Stimulated activated effector memory CD8-positive, alpha-beta T cell treated with anti-CD3 and anti-CD28 coated beads, Interleukin-12 subunit alpha, Interleukin-12 subunit beta, amount 100 ng/mL, for 72 hours (primary cell): Measurements from ENCODE around the gene BTF3.
"Not testable (repeated sequence)": the region's sequence is repeated elsewhere in the genome, so short reads cannot be mapped to it uniquely, and the experiment has no call there.

Experiments used
- ATAC-seq: fragments of 150-1000 bp; cut with Tn5 transposase; 2 replicates; pipeline ENCODE4 v1.10.0; 2021
- DNase-seq, 2 donors: peaks; one replicate each; pipeline ENCODE4 v3.0.0; 2021 to 2022; ENCODE audit warnings: low spot score in 2 of 2
- H3K27ac Mint-ChIP-seq: one replicate; pipeline ENCODE4 v1.8.0; 2022; ENCODE audit warnings: mild to moderate bottlenecking, mixed read lengths
- H3K36me3 Mint-ChIP-seq: one replicate; pipeline ENCODE4 v1.8.0; 2022; ENCODE audit warnings: mild to moderate bottlenecking, mixed read lengths
- H3K4me1 Mint-ChIP-seq: one replicate; pipeline ENCODE4 v1.8.0; 2022; ENCODE audit warnings: mixed read lengths
- H3K4me3 Mint-ChIP-seq: one replicate; pipeline ENCODE4 v1.8.0; 2022; ENCODE audit warnings: mild to moderate bottlenecking, mixed read lengths
- H3K9me3 Mint-ChIP-seq: one replicate; pipeline ENCODE4 v1.8.0; 2022; ENCODE audit warnings: mixed read lengths

Gene BTF3

DNA sequence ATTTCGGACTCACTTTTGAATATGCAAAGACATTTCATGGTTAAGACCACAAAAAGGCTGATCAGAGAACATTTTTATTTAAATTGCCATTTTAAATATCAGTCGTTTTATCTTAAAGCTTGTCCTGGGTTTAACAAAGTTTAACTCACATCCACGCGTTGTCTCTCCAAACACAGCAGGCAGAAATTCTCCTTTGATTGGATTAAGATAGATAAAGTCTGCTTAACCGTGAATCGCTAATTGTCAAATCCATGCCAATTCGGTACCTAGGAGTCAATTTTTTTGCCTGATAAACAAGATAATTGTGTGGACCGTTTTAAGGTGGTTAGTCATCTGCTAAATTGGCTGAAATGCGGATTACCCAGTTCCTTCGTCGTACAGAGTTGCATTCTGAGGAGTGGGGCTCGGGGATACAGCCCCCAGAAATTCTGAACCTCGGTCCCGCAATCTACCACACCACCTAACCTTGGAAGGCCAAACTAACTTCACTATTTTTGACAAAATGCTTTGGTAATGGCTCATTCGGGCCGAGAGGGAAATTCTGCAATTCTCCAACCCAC lies 665 bp upstream of the BTF3 start:
- no peaks in the 10 kb centered on the region for H3K9me3 Mint-ChIP-seq
- H3K36me3 Mint-ChIP-seq = peaks cover 51% of the 10 kb centered on the region
- H3K27ac Mint-ChIP-seq = peak overlapping the region; percentile 100
- ATAC-seq (no peak), DNase-seq (no peak)
- peak overlapping the region; percentile 97 for H3K4me3 Mint-ChIP-seq
- peaks cover 32% of the 10 kb centered on the region for H3K4me1 Mint-ChIP-seq

DNA sequence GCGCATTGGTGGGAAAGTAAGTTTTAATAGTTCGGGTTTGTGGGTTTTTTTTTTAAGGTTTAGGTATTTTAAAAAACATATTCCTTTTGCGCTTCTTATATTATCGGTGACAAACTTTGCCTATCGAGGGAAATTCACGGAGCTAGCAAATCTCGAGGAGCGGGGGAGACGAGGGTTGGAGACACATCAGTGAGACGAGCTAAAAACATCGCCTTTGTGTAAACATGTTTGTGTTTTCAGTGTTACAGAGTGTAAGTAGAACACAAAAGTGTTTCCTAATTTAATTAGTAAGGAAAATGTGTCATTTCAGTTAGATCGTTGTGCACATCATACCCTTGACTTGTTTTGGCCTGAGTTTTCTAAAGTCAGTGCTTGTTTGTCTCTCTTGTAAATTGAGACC lies 945 bp downstream of the BTF3 start:
- peak overlapping the region; percentile 100 for H3K27ac Mint-ChIP-seq
- H3K9me3 Mint-ChIP-seq = no peaks in the 10 kb centered on the region
- peaks cover 67% of the 10 kb centered on the region for H3K36me3 Mint-ChIP-seq
- no peak for DNase-seq
- peak overlapping the region; percentile 97 for H3K4me3 Mint-ChIP-seq
- ATAC-seq = no peak
- H3K4me1 Mint-ChIP-seq = peaks cover 32% of the 10 kb centered on the region

DNA sequence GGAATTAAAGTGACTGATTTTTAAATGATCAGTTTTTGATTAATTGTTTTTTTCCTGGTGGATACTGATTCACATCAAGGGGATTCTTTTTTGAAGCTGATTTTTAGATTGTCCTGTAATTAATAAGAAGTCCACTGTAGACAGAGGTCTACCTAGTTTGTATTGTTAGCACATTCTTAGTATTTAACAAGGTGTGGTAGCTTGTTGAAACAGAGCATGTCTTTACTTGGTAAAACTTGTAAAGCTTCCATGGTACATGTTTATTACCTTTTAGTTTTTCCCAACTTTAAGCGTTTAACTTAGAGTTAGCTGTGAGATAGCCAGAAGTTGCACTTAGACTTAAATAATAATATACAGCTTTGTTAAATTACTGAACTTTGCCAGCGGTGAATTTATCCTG lies 1.5 kb downstream of the BTF3 start:
- Mint-ChIP-seq H3K27ac (peak overlapping the region; percentile 100), H3K4me3 (peak overlapping the region; percentile 97), H3K36me3 (peaks cover 72% of the 10 kb centered on the region), H3K4me1 (peaks cover 32% of the 10 kb centered on the region), H3K9me3 (no peaks in the 10 kb centered on the region)
- DNase-seq = no peak
- ATAC-seq = no peak

DNA sequence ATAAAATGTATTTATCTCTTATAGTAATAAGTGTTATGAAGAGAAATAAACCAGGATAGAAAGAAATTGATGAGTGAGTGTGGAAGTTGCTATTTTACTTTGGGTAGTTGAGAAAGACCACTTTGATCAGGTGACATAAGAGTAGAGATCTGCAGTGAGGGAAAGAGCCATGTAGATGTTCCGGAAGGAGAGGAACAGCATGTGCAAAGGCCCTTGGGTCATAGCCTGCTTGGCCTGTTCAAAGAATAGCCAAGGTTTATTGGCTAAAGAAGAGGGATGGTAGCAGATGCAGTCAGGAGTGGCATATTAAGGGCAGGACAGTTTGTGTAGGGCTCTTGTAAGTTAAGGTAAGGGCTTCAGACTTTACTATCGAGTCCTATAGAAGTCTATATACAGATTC lies 3.2 kb downstream of the BTF3 start:
- DNase-seq (no peak), ATAC-seq (no peak)
- Mint-ChIP-seq H3K9me3 (no peaks in the 10 kb centered on the region), H3K36me3 (peaks cover 89% of the 10 kb centered on the region), H3K4me1 (peaks cover 32% of the 10 kb centered on the region), H3K27ac (peak overlapping the region; percentile 60), H3K4me3 (no peak overlapping the region)

DNA sequence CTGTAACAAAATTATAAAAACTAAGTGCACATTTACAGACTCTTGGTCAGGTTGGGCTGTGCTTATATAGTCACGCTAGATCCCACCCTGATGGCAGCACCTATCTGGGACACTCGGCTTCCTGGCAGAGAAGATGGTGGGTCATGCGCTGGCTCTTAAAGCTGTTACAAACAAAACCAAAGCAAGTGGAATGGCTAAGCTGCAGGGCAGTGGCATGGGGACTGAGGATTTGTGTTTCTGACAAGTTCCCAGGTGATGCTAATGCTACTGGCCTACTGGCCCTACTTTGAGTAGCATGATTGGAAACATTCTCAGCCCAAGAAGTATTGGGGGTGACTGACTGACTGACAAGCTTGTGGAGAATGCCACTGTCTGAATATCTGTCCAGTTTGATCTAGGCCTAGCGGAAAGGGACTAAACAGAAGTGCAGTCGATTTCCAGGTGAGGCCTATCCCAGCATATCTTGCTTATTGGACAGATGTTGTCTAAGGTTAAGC lies 8.3 kb downstream of the BTF3 start:
- no peaks in the 10 kb centered on the region for H3K9me3 Mint-ChIP-seq
- no peak overlapping the region for H3K4me3 Mint-ChIP-seq
- H3K36me3 Mint-ChIP-seq = peaks cover 66% of the 10 kb centered on the region
- H3K4me1 Mint-ChIP-seq = peaks cover 2% of the 10 kb centered on the region
- H3K27ac Mint-ChIP-seq = no peak overlapping the region
- ATAC-seq (no peak), DNase-seq (no peak)

DNA sequence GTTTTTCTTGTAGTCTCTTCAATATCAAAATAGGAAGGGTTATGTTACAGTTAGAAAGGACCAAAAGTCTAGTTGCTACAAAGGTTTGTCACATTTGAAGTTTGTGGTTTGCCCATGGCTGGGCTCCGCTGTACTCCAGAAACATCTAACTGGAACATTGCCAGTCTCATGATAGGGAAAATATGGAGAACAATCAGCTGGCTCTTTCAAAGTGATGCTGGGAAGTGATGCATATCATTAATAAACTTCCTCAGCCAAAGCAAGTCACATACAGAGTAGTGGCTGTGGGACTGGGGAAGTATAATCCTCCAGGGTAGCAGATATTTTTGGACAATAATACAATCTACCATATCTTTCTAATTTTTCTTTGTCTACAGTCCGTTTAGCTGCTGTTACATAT lies 8.8 kb downstream of the BTF3 start:
- Mint-ChIP-seq H3K27ac (no peak overlapping the region), H3K4me1 (no peaks in the 10 kb centered on the region), H3K4me3 (no peak overlapping the region), H3K9me3 (no peaks in the 10 kb centered on the region), H3K36me3 (peaks cover 60% of the 10 kb centered on the region)
- DNase-seq (no peak), ATAC-seq (no peak)

DNA sequence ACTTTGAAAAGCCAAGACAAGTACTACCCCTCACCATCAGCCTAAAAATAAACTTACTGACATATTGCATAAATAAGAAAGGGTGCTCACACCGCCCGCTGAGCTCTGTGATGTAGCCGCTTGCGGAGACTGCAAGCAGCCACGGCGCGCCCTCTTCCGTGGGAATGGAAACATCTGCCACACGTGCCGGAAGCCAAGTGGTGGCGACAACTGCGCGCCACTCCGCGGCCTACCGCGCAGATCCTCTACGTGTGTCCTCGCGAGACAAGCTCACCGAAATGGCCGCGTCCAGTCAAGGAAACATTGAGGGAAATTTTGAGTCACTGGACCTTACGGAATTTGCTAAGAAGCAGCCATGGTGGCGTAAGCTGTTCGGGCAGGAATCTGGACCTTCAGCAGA lies 10.3 kb downstream of the BTF3 start:
- H3K4me1 Mint-ChIP-seq, H3K9me3 Mint-ChIP-seq, H3K27ac Mint-ChIP-seq, H3K4me3 Mint-ChIP-seq, DNase-seq: not testable (repeated sequence)
- ATAC-seq = peak; percentile 77
- H3K36me3 Mint-ChIP-seq = peaks cover 46% of the 10 kb centered on the region

DNA sequence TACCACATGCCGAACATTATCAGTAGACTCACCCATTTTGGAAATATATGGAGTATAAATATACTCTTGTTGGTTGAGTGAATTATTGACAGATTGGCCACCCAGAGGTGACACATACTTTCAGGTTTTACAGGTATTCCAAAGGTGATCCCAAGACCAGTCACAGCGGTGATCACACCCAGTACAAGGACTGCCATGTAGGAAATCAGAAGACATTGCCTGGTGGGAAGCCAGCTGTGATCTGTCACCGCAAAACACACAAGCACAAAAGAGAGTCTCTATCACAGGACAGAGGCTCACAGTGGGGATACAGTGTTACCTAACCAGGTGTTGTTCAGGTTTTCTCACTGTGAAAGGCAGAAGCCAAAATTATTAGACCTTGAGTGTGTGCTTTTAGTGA lies 15.8 kb downstream of the BTF3 start:
- ATAC-seq (no peak), DNase-seq (no peak)
- H3K9me3 Mint-ChIP-seq = no peaks in the 10 kb centered on the region
- no peak overlapping the region for H3K4me3 Mint-ChIP-seq
- no peak overlapping the region for H3K27ac Mint-ChIP-seq
- no peaks in the 10 kb centered on the region for H3K4me1 Mint-ChIP-seq
- peaks cover under 1% of the 10 kb centered on the region for H3K36me3 Mint-ChIP-seq

DNA sequence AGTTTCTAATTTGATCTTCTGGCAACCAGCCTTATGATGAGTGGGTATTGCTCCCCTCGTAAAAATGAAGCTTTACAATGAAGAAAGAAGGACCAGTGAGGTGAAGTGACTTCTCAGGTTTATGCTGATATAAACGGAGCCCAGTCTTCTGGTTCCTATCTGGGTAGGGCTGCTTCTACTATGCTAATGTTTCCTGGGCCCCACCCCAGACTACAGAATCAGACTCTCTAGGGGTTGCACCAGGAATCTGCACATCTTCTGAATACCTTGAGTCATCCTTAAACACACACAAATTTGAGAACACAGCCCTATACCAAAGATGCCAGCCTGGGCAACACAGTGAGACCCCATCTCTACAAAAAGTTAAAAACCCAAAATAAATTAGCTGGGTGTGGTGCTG lies 16.2 kb downstream of the BTF3 start:
- DNase-seq = no peak
- ATAC-seq = no peak
- Mint-ChIP-seq H3K4me3 (no peak overlapping the region), H3K36me3 (no peaks in the 10 kb centered on the region), H3K4me1 (peaks cover 4% of the 10 kb centered on the region), H3K27ac (no peak overlapping the region), H3K9me3 (no peaks in the 10 kb centered on the region)

DNA sequence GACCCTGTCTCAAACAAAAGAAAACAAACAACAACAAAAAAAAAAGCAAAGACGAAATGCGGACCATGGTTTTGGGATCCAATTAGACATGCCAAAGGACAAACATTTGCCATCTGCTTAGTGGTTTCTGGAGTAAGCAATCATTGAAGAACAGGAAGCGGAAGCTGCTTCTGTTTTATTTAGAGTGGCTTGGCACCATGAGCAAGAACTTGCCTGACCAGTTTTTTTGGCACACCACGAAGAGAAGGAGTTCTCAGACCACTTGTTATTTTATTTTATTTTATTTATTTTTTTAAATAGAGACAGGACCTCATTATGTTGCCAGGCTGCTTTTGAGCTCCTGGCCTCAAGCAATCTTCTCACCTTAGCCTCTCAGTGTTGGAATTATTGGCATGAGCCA lies 17.0 kb downstream of the BTF3 start:
- no peaks in the 10 kb centered on the region for H3K9me3 Mint-ChIP-seq
- no peak for ATAC-seq
- H3K4me1 Mint-ChIP-seq = peaks cover 10% of the 10 kb centered on the region
- H3K27ac Mint-ChIP-seq = no peak overlapping the region
- no peak for DNase-seq
- no peak overlapping the region for H3K4me3 Mint-ChIP-seq
- no peaks in the 10 kb centered on the region for H3K36me3 Mint-ChIP-seq

DNA sequence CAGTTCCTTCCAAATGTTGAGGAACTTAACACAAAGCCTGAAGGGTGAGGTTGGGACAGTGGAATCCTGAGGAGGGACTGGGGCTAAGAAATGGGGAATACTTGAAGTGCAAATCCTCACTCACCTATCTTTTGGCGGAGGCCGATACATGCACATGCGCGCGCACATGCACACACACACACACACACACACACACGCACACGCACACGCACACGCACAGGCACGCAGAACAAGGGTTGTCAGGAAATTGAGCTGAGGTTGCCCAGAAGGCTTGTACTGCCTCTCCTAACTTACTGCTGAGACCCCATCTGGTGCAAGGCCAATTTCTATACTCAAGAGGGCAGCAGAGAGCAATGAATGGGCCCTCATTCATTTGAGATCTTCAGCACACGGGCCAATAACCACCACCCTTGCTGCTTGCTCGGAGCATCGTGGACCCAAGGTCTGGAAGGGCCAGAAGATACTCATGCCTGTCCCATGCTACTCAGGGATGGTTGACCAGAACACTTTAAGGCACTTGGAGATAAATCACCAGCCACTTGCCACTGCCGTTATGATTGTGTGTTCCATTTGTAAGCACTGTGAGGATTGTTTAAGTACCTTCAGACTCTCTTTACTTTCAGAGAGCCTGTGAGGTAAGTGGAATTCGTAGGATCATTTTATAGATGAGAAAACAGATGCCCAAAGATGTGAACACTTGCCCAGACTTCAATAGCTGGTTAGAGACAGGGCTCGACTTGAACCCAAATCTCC lies 21.5 kb downstream of the BTF3 start:
- H3K36me3 Mint-ChIP-seq = no peaks in the 10 kb centered on the region
- DNase-seq (peak; percentile 54 to 79), ATAC-seq (peak; percentile 97)
- peaks cover 10% of the 10 kb centered on the region for H3K4me1 Mint-ChIP-seq
- peak overlapping the region; percentile 18 for H3K4me3 Mint-ChIP-seq
- no peak overlapping the region for H3K27ac Mint-ChIP-seq
- H3K9me3 Mint-ChIP-seq = no peaks in the 10 kb centered on the region

DNA sequence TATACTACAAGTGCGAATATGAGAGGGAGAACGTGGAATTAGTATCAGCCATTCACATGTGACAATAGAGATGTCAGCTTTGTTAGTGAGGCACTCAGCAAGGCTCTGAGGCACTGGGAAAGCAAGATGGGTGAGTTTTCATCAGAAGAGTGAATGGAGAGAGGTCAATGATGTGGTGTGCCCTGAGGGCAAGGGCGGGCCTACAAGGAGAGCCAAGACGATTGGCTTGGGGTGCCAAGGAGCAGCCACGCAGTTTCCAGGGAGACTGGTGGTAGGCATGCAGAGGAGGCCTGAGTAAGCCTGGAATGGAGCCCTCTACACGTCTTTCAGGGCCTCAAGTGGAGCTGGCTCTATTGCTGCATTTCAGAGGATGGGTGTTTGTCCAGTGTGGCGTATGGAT lies 24.7 kb downstream of the BTF3 start:
- Mint-ChIP-seq H3K9me3 (no peaks in the 10 kb centered on the region), H3K4me3 (no peak overlapping the region), H3K27ac (no peak overlapping the region), H3K36me3 (no peaks in the 10 kb centered on the region), H3K4me1 (peaks cover 10% of the 10 kb centered on the region)
- ATAC-seq (no peak), DNase-seq (no peak)

DNA sequence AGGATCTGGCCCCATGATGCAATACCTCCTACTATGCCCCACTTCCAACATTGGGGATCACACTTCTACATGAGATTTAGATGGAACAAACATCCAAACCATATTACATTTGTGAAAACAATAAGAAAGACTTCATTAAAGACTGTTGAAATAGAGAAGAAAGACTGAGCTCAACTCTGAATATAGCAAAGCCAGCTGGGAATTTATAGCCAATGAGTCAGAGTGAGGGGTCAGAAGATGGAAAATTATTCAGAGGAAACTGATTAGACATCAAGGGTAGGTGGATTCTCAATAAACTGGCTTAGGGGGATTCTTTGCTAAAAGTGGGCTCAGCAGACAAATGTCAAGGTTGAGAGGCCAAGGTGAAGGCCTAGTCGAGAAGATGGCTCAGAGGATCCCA lies 25.6 kb downstream of the BTF3 start:
- Mint-ChIP-seq H3K27ac (no peak overlapping the region), H3K4me1 (peaks cover 10% of the 10 kb centered on the region), H3K9me3 (no peaks in the 10 kb centered on the region), H3K36me3 (no peaks in the 10 kb centered on the region), H3K4me3 (no peak overlapping the region)
- ATAC-seq (no peak), DNase-seq (no peak)

DNA sequence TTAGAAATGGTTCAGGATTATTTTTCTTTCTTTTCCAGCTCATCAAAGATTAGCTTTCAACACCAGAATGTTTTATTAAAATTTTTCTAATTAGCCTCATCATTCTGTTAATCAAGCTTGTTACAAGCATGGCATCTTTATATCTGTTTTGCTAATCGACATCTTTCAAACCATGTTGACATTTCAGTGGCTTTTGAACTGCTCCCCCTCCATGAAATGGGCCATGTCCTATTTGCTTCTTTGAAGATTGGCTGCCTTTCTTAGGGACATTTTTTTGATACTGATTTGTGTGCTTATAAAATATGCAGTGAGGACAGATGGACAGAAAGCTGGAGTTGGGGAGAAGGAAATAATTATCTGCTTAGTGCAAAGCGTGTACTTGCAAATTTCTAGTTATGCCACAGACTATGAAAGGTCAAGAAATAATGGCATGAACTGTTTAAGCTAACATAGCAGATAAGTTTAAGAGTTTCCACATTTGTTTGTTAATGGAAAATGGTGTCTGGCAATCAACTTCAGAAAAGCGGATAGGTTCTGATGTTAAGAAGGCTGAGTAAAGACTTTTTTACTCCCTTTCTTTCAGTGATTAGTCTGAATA lies 27.5 kb downstream of the BTF3 start:
- no peak overlapping the region for H3K27ac Mint-ChIP-seq
- H3K9me3 Mint-ChIP-seq = no peaks in the 10 kb centered on the region
- H3K4me1 Mint-ChIP-seq = no peaks in the 10 kb centered on the region
- DNase-seq (no peak), ATAC-seq (no peak)
- no peak overlapping the region for H3K4me3 Mint-ChIP-seq
- H3K36me3 Mint-ChIP-seq = no peaks in the 10 kb centered on the region

DNA sequence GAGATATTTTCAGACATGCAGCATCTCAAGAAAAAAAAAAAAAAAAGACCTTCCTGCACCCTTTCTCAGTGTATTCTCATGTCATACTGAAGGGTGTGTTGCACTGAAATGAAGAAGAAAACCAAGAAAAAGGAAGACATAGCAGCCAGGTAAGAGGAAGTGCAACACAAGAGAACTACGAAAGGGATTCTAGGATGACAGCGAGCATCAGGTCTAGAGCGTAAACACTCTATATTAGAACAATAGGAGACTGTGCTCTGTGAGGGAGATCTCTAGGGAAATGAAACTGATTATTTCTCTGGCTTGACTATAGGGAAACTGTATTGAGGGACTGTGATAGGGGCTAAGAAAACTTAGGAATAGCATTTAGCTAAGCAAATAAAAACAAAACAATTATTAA lies 30.0 kb downstream of the BTF3 start:
- DNase-seq (no peak), ATAC-seq (no peak)
- H3K9me3 Mint-ChIP-seq = no peaks in the 10 kb centered on the region
- no peaks in the 10 kb centered on the region for H3K36me3 Mint-ChIP-seq
- H3K4me1 Mint-ChIP-seq = no peaks in the 10 kb centered on the region
- H3K27ac Mint-ChIP-seq = no peak overlapping the region
- H3K4me3 Mint-ChIP-seq = no peak overlapping the region

DNA sequence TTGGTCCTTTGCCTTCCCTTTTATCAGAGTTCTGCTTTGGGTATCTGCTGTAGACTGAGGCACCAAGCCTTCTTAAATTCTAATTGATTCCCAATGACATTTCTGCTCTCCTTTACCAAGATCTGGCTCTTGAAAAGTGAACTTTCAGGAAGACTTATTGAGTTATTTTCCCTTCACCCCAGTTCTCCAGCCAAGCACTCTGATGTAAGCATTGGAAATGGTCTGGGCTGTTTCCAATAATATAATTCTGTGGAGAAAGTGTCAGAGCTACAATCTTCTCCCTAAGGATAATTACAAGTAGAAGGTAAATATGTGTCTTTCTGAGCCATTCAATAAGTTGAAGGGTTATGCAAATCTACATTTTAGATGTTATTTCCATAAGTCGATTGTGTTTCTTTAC lies 30.8 kb downstream of the BTF3 start:
- Mint-ChIP-seq H3K9me3 (no peaks in the 10 kb centered on the region), H3K27ac (no peak overlapping the region), H3K4me1 (no peaks in the 10 kb centered on the region), H3K36me3 (no peaks in the 10 kb centered on the region), H3K4me3 (no peak overlapping the region)
- DNase-seq (no peak), ATAC-seq (no peak)
